K562 (cell line): ENCODE results near the gene TXN2. TPM values are rescaled to one million over a fixed set of nuclear protein-coding genes. Genes with fewer than 3 reads are reported as not detected.

Experiments
- BCOR ChIP-seq: fragments of 450-650 bp; IDR thresholded peaks from 2 replicates; pipeline ENCODE4 v1.6.1; 2016
- BDP1 ChIP-seq: IDR thresholded peaks from 3 replicates; pipeline ENCODE4 v1.6.1; 2011; ENCODE audit not compliant: insufficient read length, insufficient read depth
- CBX2 ChIP-seq: fragments of 200-600 bp; sonication (generic); IDR thresholded peaks from one replicate; pipeline ENCODE4 v1.6.1; 2012; ENCODE audit warnings: mild to moderate bottlenecking, low read length, inconsistent platforms; ENCODE audit not compliant: insufficient read depth, poor library complexity, severe bottlenecking
- GMEB1 ChIP-seq: fragments of 250-450 bp; sonication (Bioruptor Pico); IDR thresholded peaks from 2 replicates; pipeline ENCODE4 v1.4.0; 2020; ENCODE audit warnings: mild to moderate bottlenecking
- HDAC6 ChIP-seq: IDR thresholded peaks from 2 replicates; pipeline ENCODE4 v1.6.1; 2012; ENCODE audit warnings: low read depth, mild to moderate bottlenecking, control low read depth, inconsistent platforms, low read length, moderate library complexity
- HMG20B ChIP-seq: fragments of 250-450 bp; sonication (Bioruptor Pico); IDR thresholded peaks from 2 replicates; pipeline ENCODE4 v1.5.0; 2021; ENCODE audit warnings: mild to moderate bottlenecking
- MTA2 ChIP-seq: fragments of 450-650 bp; IDR thresholded peaks from 2 replicates; pipeline ENCODE4 v1.6.1; 2016; ENCODE audit warnings: low read depth
- MYBL2 ChIP-seq, 2 experiments: fragments of 450-650 bp in 1 of 2; sonication (generic) in 1 of 2; formaldehyde crosslinking in 1 of 2; IDR thresholded peaks; 2 replicates each; pipeline versions ENCODE4 v1.6.1 to v1.8.1; 2017 to 2022; ENCODE audit warnings: borderline replicate concordance in 1 of 2, inconsistent platforms in 1 of 2, low read depth in 1 of 2, mild to moderate bottlenecking in 1 of 2, missing genetic modification reagents in 1 of 2, moderate library complexity in 1 of 2
- MYNN ChIP-seq, 2 experiments: sonication (generic); formaldehyde crosslinking in 1 of 2; IDR thresholded peaks; 2 replicates each; pipeline versions ENCODE4 v1.5.0 to v1.6.1; 2016 to 2020; ENCODE audit warnings: antibody characterized with exemption in 1 of 2, missing genetic modification reagents in 1 of 2
- PML ChIP-seq: IDR thresholded peaks from 2 replicates; pipeline ENCODE4 v1.6.1; 2012; ENCODE audit warnings: low read length, inconsistent platforms
- SMC3 ChIP-seq: conservative IDR thresholded peaks from 2 replicates; pipeline ENCODE4 v1.6.1; 2011; ENCODE audit warnings: low read depth, low read length, improper control_type of control experiment; ENCODE audit not compliant: insufficient read depth
- TAF9B ChIP-seq: fragments of 450-650 bp; IDR thresholded peaks from 2 replicates; pipeline ENCODE4 v1.6.1; 2018; ENCODE audit warnings: mild to moderate bottlenecking; ENCODE audit not compliant: partially characterized antibody
- TFAM ChIP-seq: fragments of 250-450 bp; sonication (Bioruptor Pico); conservative IDR thresholded peaks from 2 replicates; pipeline ENCODE4 v1.5.0; 2021; ENCODE audit warnings: mild to moderate bottlenecking, moderate library complexity
- TSC22D4 ChIP-seq: fragments of 450-650 bp; IDR thresholded peaks from 2 replicates; pipeline ENCODE4 v1.6.1; 2016; ENCODE audit warnings: missing genetic modification characterization, missing biosample characterization, control low read depth
- VEZF1 ChIP-seq: fragments of 200-800 bp; sonication (Bioruptor generic); IDR thresholded peaks from 2 replicates; pipeline ENCODE4 v1.6.1; 2017; ENCODE audit warnings: missing genetic modification characterization, missing compliant biosample characterization
- ZBTB17 ChIP-seq: fragments of 450-650 bp; formaldehyde crosslinking; IDR thresholded peaks from 2 replicates; pipeline ENCODE4 v1.4.0; 2020; ENCODE audit warnings: mild to moderate bottlenecking
- ZFX ChIP-seq: sonication (generic); formaldehyde crosslinking; IDR thresholded peaks from 2 replicates; pipeline ENCODE4 v1.8.0; 2022; ENCODE audit warnings: mild to moderate bottlenecking, missing genetic modification reagents, moderate library complexity
- ZNF354B ChIP-seq: fragments of 250-450 bp; sonication (Bioruptor Pico); IDR thresholded peaks from 2 replicates; pipeline ENCODE4 v1.4.0; 2020
- ZNF77 ChIP-seq: fragments of 250-450 bp; sonication (Bioruptor Pico); IDR thresholded peaks from 2 replicates; pipeline ENCODE4 v1.5.0; 2020
- polyA plus RNA-seq, 8 experiments: library from polyadenylated mRNA; depleted of rRNA in 4 of 8; stranded (reverse) in 5 of 8; unstranded in 3 of 8; fragments of >200 nt; fragmentation: Nextera tagmentation in 2 of 8; fragmentation: Illumina TruSeq in 1 of 8; extraction: Ambion mirVana in 2 of 8; extraction: Trizol in 1 of 8; gene quantifications; 2 replicates each; pipeline versions ENCODE4 v1.2.1 to v1.2.3, GENCODE V29; 2011 to 2014; ENCODE audit warnings: inconsistent platforms in 1 of 8, missing spikeins in 1 of 8
- total RNA-seq, 7 experiments: library from RNA; depleted of rRNA in 6 of 7; stranded (reverse); fragments of >200 nt in 6 of 7; fragmentation: Illumina TruSeq in 2 of 7; extraction: Trizol in 2 of 7; gene quantifications; 2 replicates each; pipeline versions ENCODE4 v1.2.1 to v1.2.3, GENCODE V29; 2011 to 2021; ENCODE audit warnings: low replicate concordance in 1 of 7
- TF ChIP-seq, protein P1 (sequence below): fragments of 200-800 bp; sonication (Bioruptor generic); IDR thresholded peaks from 2 replicates; pipeline ENCODE4 v1.6.1; 2017; ENCODE audit warnings: missing genetic modification characterization, missing compliant biosample characterization
- TF ChIP-seq, protein P2 (sequence below): sonication (generic); formaldehyde crosslinking; IDR thresholded peaks from 2 replicates; pipeline ENCODE4 v1.8.0; 2022; ENCODE audit warnings: mild to moderate bottlenecking, missing genetic modification reagents
- TF ChIP-seq, protein P3 (sequence below): fragments of 250-450 bp; sonication (Bioruptor Pico); IDR thresholded peaks from 2 replicates; pipeline ENCODE4 v1.5.1; 2021; ENCODE audit warnings: mild to moderate bottlenecking

TXN2 gene
- total and polyA plus RNA-seq, 9 of the 15 experiments (the other 6 are each of a cell fraction or from before 2014, with no cell fraction given), result 48.5 to 399 (median 118) TPM

DNA sequence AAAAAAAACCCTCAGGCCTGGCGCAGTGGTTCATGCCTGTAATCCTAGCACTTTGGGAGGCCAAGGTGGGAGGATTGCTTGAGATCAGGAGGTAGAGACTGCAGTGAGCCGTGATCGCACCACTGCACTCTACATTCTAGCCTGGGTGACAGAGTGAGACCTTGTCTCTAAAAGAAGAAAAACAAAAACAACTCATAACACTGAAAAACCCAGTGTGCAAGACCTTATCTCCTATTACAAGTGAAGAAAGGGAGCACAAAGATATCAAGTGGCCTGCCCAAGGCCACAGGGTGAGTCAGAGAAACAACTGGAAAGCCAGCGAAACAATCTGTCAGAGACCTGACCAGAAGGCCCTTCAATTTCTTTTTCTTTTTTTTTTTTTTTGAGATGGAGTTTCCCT, 2.5 kb downstream of the TXN2 start (continued):
- TF ChIP-seq, protein P1, sequence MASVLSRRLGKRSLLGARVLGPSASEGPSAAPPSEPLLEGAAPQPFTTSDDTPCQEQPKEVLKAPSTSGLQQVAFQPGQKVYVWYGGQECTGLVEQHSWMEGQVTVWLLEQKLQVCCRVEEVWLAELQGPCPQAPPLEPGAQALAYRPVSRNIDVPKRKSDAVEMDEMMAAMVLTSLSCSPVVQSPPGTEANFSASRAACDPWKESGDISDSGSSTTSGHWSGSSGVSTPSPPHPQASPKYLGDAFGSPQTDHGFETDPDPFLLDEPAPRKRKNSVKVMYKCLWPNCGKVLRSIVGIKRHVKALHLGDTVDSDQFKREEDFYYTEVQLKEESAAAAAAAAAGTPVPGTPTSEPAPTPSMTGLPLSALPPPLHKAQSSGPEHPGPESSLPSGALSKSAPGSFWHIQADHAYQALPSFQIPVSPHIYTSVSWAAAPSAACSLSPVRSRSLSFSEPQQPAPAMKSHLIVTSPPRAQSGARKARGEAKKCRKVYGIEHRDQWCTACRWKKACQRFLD, result no peak; the same call in 1 of the 2 replicates
- peak; percentile 59 for TF ChIP-seq BCOR
- no peak for TF ChIP-seq MYNN (IDR thresholded peaks at IDR 0.05)
- TF ChIP-seq MYNN (CRISPR knock-in tag; IDR thresholded peaks at IDR 0.05), result no peak
- TF ChIP-seq MTA2, result peak; percentile 41; the same call in 1 of the 2 replicates
- no peak for TF ChIP-seq MYBL2 (IDR thresholded peaks at IDR 0.05; ENCODE audit: low read depth)
- no peak for TF ChIP-seq MYBL2 (CRISPR knock-in tag; IDR thresholded peaks at IDR 0.05; ENCODE audit: borderline replicate concordance)
- peak; percentile 63; the same call in 1 of the 2 replicates for TF ChIP-seq ZBTB17 (CRISPR knock-in tag)
- no peak for TF ChIP-seq HMG20B (CRISPR knock-in tag)
- no peak for TF ChIP-seq GMEB1 (CRISPR knock-in tag)
- no peak for TF ChIP-seq TAF9B
- no peak for TF ChIP-seq PML
- TF ChIP-seq, protein P2, sequence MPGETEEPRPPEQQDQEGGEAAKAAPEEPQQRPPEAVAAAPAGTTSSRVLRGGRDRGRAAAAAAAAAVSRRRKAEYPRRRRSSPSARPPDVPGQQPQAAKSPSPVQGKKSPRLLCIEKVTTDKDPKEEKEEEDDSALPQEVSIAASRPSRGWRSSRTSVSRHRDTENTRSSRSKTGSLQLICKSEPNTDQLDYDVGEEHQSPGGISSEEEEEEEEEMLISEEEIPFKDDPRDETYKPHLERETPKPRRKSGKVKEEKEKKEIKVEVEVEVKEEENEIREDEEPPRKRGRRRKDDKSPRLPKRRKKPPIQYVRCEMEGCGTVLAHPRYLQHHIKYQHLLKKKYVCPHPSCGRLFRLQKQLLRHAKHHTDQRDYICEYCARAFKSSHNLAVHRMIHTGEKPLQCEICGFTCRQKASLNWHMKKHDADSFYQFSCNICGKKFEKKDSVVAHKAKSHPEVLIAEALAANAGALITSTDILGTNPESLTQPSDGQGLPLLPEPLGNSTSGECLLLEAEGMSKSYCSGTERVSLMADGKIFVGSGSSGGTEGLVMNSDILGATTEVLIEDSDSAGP (CRISPR knock-in tag), result no peak
- TF ChIP-seq TFAM (CRISPR knock-in tag), result no peak
- TF ChIP-seq SMC3, result no peak
- peak; percentile 35; the same call in 1 of the 2 replicates for TF ChIP-seq VEZF1 (CRISPR knock-in tag)
- no peak for TF ChIP-seq ZNF354B (CRISPR knock-in tag)
- TF ChIP-seq ZFX (CRISPR knock-in tag), result peak; percentile 32
- TF ChIP-seq CBX2, result no peak
- no peak for TF ChIP-seq TSC22D4 (tag)
- no peak for TF ChIP-seq ZNF77 (CRISPR knock-in tag)
- no peak for TF ChIP-seq BDP1
- TF ChIP-seq HDAC6, result no peak
- TF ChIP-seq, protein P3, sequence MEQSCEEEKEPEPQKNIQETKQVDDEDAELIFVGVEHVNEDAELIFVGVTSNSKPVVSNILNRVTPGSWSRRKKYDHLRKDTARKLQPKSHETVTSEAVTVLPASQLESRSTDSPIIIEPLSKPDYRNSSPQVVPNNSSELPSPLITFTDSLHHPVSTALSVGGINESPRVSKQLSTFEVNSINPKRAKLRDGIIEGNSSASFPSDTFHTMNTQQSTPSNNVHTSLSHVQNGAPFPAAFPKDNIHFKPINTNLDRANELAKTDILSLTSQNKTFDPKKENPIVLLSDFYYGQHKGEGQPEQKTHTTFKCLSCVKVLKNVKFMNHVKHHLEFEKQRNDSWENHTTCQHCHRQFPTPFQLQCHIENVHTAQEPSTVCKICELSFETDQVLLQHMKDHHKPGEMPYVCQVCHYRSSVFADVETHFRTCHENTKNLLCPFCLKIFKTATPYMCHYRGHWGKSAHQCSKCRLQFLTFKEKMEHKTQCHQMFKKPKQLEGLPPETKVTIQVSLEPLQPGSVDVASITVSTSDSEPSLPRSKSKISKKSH (CRISPR knock-in tag), result no peak
